HepG2 (cell line): Measurements from ENCODE around the gene BTG4. TPM values are rescaled to one million over a fixed set of nuclear protein-coding genes. Genes with fewer than 3 reads are reported as not detected.

Source experiments
- ATAC-seq: fragments of 200-7000 bp; cut with Tn5 transposase; 3 replicates; pipeline ENCODE4 v1.9.1; 2020; ENCODE audit warnings: mild to moderate bottlenecking, moderate library complexity
- BruUV-seq: library from RNA; stranded (reverse); fragments of 400-500 nt; replicated peaks from 2 replicates; lab custom pipeline; 2021; lab: Mats Ljungman, UMichigan
- CTCF ChIA-PET: fragments of 300-600 bp; formaldehyde crosslinking; extraction: SDS; loops from one replicate; lab custom pipeline; 2021; ENCODE audit warnings: low total read pairs, inconsistent platforms, low intra/inter-chr PET ratio; lab: Yijun Ruan, JAX
- POLR2A ChIA-PET: fragments of 350-600 bp; sonication (Branson Sonifier 250); formaldehyde crosslinking; loops from one replicate; lab custom pipeline; 2020; ENCODE audit warnings: antibody characterized with exemption, inconsistent platforms; lab: Yijun Ruan, JAX
- DNase-seq: peaks from one replicate; pipeline ENCODE4 v3.0.0-alpha.2; 2015; ENCODE audit warnings: low spot score
- FAIRE-seq: peaks from 3 replicates; lab custom pipeline; 2011; peaks lifted over from hg19 to GRCh38; lab: Jason Lieb, UNC
- H2AFZ ChIP-seq: one replicate; pipeline ENCODE4 v1.6.1; 2011; ENCODE audit warnings: low read length, inconsistent platforms
- H3K27ac ChIP-seq: fragments of 300-600 bp; 3 replicates; pipeline ENCODE4 v1.8.0; 2011; ENCODE audit warnings: mixed run types, mild to moderate bottlenecking, mixed read lengths, low read length, inconsistent platforms; ENCODE audit not compliant: insufficient read depth; ENCODE audit errors: extremely low read length
- H3K27me3 ChIP-seq, 2 experiments: fragments of 200-600 bp in 1 of 2; 2 replicates in 1 of 2; 3 replicates in 1 of 2; pipeline versions ENCODE4 v1.6.0 to v1.8.0; 2011; ENCODE audit warnings: low read length in 2 of 2, mild to moderate bottlenecking in 2 of 2, moderate library complexity in 2 of 2, inconsistent platforms in 1 of 2; ENCODE audit not compliant: insufficient read depth in 2 of 2, control insufficient read depth in 1 of 2
- H3K36me3 ChIP-seq, 2 experiments: fragments of 200-600 bp in 1 of 2; replicated peaks in 1 of 2; 2 replicates in 1 of 2; 3 replicates in 1 of 2; pipeline versions ENCODE4 v1.5.1 to v1.8.0; 2011; ENCODE audit warnings: low read length in 2 of 2, inconsistent platforms in 1 of 2; ENCODE audit not compliant: insufficient read depth in 2 of 2, control insufficient read depth in 1 of 2
- H3K4me1 ChIP-seq: 2 replicates; pipeline ENCODE4 v1.5.1; 2012; ENCODE audit warnings: low read length, inconsistent platforms; ENCODE audit not compliant: insufficient read depth
- H3K4me2 ChIP-seq: 2 replicates; pipeline ENCODE4 v1.6.0; 2011; ENCODE audit warnings: low read depth, low read length, inconsistent platforms
- H3K4me3 ChIP-seq, 3 experiments: fragments of 200-600 bp in 1 of 3; sonication (generic), shearing (Covaris generic) in 1 of 3; replicated peaks in 1 of 3; 2 replicates each; pipeline ENCODE4 v1.5.1; 2011 to 2016; ENCODE audit warnings: low read length in 3 of 3, inconsistent platforms in 2 of 3, low read depth in 2 of 3, mild to moderate bottlenecking in 2 of 3, control low read depth in 1 of 3, mixed read lengths in 1 of 3; ENCODE audit not compliant: insufficient read depth in 1 of 3
- H3K79me2 ChIP-seq: one replicate; pipeline ENCODE4 v1.6.1; 2011; ENCODE audit warnings: low read length, inconsistent platforms; ENCODE audit not compliant: insufficient read depth
- H3K9ac ChIP-seq: 2 replicates; pipeline ENCODE4 v1.6.0; 2011; ENCODE audit warnings: mild to moderate bottlenecking, low read depth, low read length, inconsistent platforms; ENCODE audit not compliant: insufficient read depth
- H3K9me3 ChIP-seq: 2 replicates; pipeline ENCODE4 v1.5.1; 2012; ENCODE audit warnings: mild to moderate bottlenecking, low read length
- H4K20me1 ChIP-seq: 2 replicates; pipeline ENCODE4 v1.6.0; 2011; ENCODE audit warnings: inconsistent platforms, mild to moderate bottlenecking, low read length, moderate library complexity; ENCODE audit not compliant: insufficient read depth
- FLYWCH1 ChIP-seq: sonication (generic); formaldehyde crosslinking; IDR thresholded peaks from 2 replicates; pipeline ENCODE4 v1.8.1; 2023; ENCODE audit warnings: mild to moderate bottlenecking, missing genetic modification reagents
- FOXO4 ChIP-seq: sonication (generic); formaldehyde crosslinking; conservative IDR thresholded peaks from 2 replicates; pipeline ENCODE4 v1.8.1; 2023; ENCODE audit warnings: missing genetic modification reagents
- HIVEP1 ChIP-seq: sonication (generic); formaldehyde crosslinking; IDR thresholded peaks from 2 replicates; pipeline ENCODE4 v1.4.0; 2020; ENCODE audit warnings: mild to moderate bottlenecking, missing genetic modification reagents
- HMGXB3 ChIP-seq: sonication (generic); formaldehyde crosslinking; IDR thresholded peaks from 2 replicates; pipeline ENCODE4 v1.4.0; 2020; ENCODE audit warnings: missing genetic modification reagents, borderline replicate concordance
- MTA1 ChIP-seq: sonication (generic); formaldehyde crosslinking; IDR thresholded peaks from 2 replicates; pipeline ENCODE4 v1.4.0; 2020; ENCODE audit warnings: missing genetic modification reagents, mild to moderate bottlenecking, borderline replicate concordance
- NCOA2 ChIP-seq: sonication (generic); formaldehyde crosslinking; IDR thresholded peaks from 2 replicates; pipeline ENCODE4 v1.8.0; 2022; ENCODE audit warnings: inconsistent platforms
- RBM39 ChIP-seq: fragments of 200-400 bp; formaldehyde crosslinking; IDR thresholded peaks from one replicate; pipeline ENCODE4 v1.6.1; 2018; ENCODE audit warnings: antibody characterized with exemption, mild to moderate bottlenecking, low read depth, low read length; ENCODE audit not compliant: poor library complexity, severe bottlenecking
- REXO4 ChIP-seq: sonication (generic); formaldehyde crosslinking; IDR thresholded peaks from 2 replicates; pipeline ENCODE4 v1.8.0; 2022; ENCODE audit warnings: missing genetic modification reagents, mild to moderate bottlenecking, borderline replicate concordance
- TIGD3 ChIP-seq: sonication (generic); formaldehyde crosslinking; IDR thresholded peaks from 2 replicates; pipeline ENCODE4 v1.5.1; 2020; ENCODE audit warnings: mild to moderate bottlenecking, missing genetic modification reagents, borderline replicate concordance
- ZNF687 ChIP-seq: sonication (generic); formaldehyde crosslinking; IDR thresholded peaks from 2 replicates; pipeline ENCODE4 v1.5.1; 2020; ENCODE audit warnings: mild to moderate bottlenecking, missing genetic modification reagents, moderate library complexity
- ZUFSP ChIP-seq: sonication (generic); formaldehyde crosslinking; IDR thresholded peaks from 2 replicates; pipeline ENCODE4 v1.9.0; 2021; ENCODE audit warnings: missing genetic modification reagents, mild to moderate bottlenecking, borderline replicate concordance
- WGBS: methylation state at CpG from one replicate; pipeline ENCODE4 v1.1.6; 2017; ENCODE audit warnings: low lambda C conversion rate; 5-methylcytosine and 5-hydroxymethylcytosine counted together
- in situ Hi-C: cut with HindIII; loops from 2 replicates; pipeline ENCODE4 v1.10.0; 2017; ENCODE audit warnings: low pct_unique_long_range_greater_than_20kb; ENCODE audit not compliant: extremely low pct_ligation_motif_present
- intact Hi-C: fragments of 100-400 bp; cut with micrococcal nuclease; formaldehyde crosslinking; loops from one replicate; pipeline ENCODE4 v1.10.0; 2022; ENCODE audit not compliant: unreplicated experiment
- polyA plus RNA-seq, 8 experiments: library from polyadenylated mRNA; depleted of rRNA in 3 of 8; stranded (reverse) in 7 of 8; unstranded in 1 of 8; fragments of >200 nt; fragmentation: Illumina TruSeq in 4 of 8; extraction: Trizol in 4 of 8; gene quantifications; 2 replicates each; pipeline versions ENCODE4 v1.2.1 to v1.2.3, GENCODE V29; 2011 to 2016; ENCODE audit warnings: low read depth in 4 of 8, missing spikeins in 1 of 8, mixed read lengths in 1 of 8; ENCODE audit not compliant: insufficient read depth in 1 of 8
- total RNA-seq, 5 experiments: library from RNA; depleted of rRNA; stranded (reverse); fragments of >200 nt; fragmentation: Illumina TruSeq; extraction: Trizol; gene quantifications; 2 replicates each; pipeline ENCODE4 v1.2.3, GENCODE V29; 2016; ENCODE audit warnings: low read depth in 1 of 5

Gene BTG4
- total and polyA plus RNA-seq, 2 of the 13 experiments (the other 11 are each of a cell fraction or from before 2014, with no cell fraction given) = not detected

GRCh38 chr11:111476956-111477355 is 35.2 kb downstream of the BTG4 start:
- Histone ChIP-seq H4K20me1 (no peaks in the 10 kb centered on the region), H3K27ac (no peak overlapping the region), H3K27me3 (peaks cover 0 to 9% of the 10 kb centered on the region in 2 experiments; a peak in 1 of 5 replicates), H3K9ac (no peak overlapping the region), H3K4me3 (no peak overlapping the region), H3K4me2 (no peak overlapping the region), H3K4me1 (no peaks in the 10 kb centered on the region), H3K79me2 (no peaks in the 10 kb centered on the region), H3K9me3 (no peaks in the 10 kb centered on the region), H2AFZ (no peak overlapping the region), H3K36me3 (no peaks in the 10 kb centered on the region)
- ChIA-PET POLR2A (no interaction called here), CTCF (no interaction called here)
- in situ Hi-C loops = no loop called here
- intact Hi-C loops = no loop called here
- WGBS = 1% methylated on average over 3 of the region's 3 CpGs
- BruUV-seq = no TSS peak
- FAIRE-seq (no peak), ATAC-seq (no peak), DNase-seq (no peak)
- TF ChIP-seq TIGD3 (CRISPR knock-in tag) (no peak), REXO4 (no peak), FLYWCH1 (CRISPR knock-in tag) (no peak), NCOA2 (CRISPR knock-in tag) (no peak), ZNF687 (CRISPR knock-in tag) (no peak), RBM39 (no peak), HIVEP1 (no peak), FOXO4 (CRISPR knock-in tag) (no peak), ZUFSP (CRISPR knock-in tag) (no peak), HMGXB3 (CRISPR knock-in tag) (no peak), MTA1 (no peak)
